Measurements from ENCODE around the gene ENTPD3.
"Not testable (repeated sequence)": the region's sequence is repeated elsewhere in the genome, so short reads cannot be mapped to it uniquely, and the experiment has no call there.

Gene ENTPD3

DNA sequence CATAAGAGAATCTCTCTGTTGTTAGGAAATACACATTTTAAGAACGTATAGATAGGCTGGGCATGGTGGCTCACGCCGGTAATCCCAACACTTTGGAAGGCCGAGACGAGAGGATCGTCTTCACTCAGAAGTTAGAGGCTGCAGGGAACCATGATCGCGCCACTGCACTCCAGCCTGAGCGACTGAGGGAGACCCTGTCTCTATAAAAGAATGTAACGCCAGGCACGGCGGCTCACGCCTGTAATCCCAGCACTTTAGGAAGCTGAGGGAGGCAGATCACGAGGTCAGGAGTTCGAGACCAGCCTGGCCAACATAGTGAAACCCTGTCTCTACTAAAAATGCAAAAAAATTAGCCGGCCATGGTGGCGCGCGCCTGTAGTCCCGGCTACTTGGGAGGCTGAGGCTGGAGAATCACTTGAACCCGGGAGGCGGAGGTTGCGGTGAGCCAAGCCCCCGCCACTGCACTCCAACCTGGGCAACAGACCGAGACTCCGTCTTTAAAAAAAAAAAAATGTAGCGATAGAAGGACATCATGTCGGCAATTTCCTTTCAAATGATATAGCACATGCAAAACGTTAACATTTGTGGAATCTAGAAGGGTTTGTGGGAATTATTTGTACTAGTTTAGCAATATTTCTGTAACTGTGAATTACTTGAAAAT lies 69.4 kb downstream of the ENTPD3 start:
- Histone ChIP-seq H3K36me3 (peaks cover 42% of the 10 kb centered on the region), H3K27ac (peak overlapping the region; percentile 95)
- DNase-seq = no peak

GRCh38 chr3:40456940-40457823 lies 70.2 kb downstream of the ENTPD3 start, which contains the start of gene RPL14:
TSS of gene RPL14 (plus strand) at chr3:40457339. CDS start at chr3:40457472, 133 bp downstream.
- peak within 1 kb of the TSS; percentile 95 for H3K27ac ChIP-seq
- no peaks in the 10 kb centered on the region for H3K9me3 ChIP-seq (ENCODE audit: severe bottlenecking)
- H3K4me3 ChIP-seq (ENCODE audit: low read depth, low read length) = peak within 1 kb of the TSS; percentile 99
- no peak for TF ChIP-seq CTCF (IDR thresholded peaks at IDR 0.05; ENCODE audit: low read depth, low read length)
- no peaks in the 10 kb centered on the region for H3K27me3 ChIP-seq (ENCODE audit: insufficient read depth, low read depth, severe bottlenecking)
- peaks cover 49% of the 10 kb centered on the region for H3K36me3 ChIP-seq
- peak; percentile 94 for DNase-seq

More for the DNA sequence above, 69.4 kb downstream of the ENTPD3 start:
- Histone ChIP-seq H3K27me3 (ENCODE audit: insufficient read depth, low read depth, severe bottlenecking) (no peaks in the 10 kb centered on the region), H3K4me3 (ENCODE audit: low read depth, low read length) (peak overlapping the region; percentile 99), H3K9me3 (ENCODE audit: severe bottlenecking) (no peaks in the 10 kb centered on the region)
- TF ChIP-seq CTCF (IDR thresholded peaks at IDR 0.05; ENCODE audit: low read depth, low read length) = no peak

DNA sequence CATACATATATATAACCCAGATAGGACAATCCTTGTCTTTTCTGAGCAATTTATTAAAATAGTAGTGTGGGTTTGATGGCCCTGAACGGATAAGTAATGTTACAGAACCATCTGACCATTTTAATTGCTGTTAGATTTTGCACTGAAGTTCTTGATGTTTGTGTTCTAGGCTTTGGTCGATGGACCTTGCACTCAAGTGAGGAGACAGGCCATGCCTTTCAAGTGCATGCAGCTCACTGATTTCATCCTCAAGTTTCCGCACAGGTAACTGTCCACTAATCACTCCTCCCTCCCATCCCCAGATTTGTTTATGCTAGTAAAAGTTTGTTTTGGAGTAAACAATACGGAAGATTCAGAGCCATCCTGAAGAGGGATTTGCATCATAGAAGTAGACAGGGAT lies 71.5 kb downstream of the ENTPD3 start:
- Histone ChIP-seq H3K36me3 (peaks cover 60% of the 10 kb centered on the region), H3K27ac (no peak overlapping the region; the same call in 1 of the 2 replicates), H3K4me3 (ENCODE audit: low read depth, low read length) (peak overlapping the region; percentile 99), H3K27me3 (ENCODE audit: insufficient read depth, low read depth, severe bottlenecking) (no peaks in the 10 kb centered on the region), H3K9me3 (ENCODE audit: severe bottlenecking) (no peaks in the 10 kb centered on the region)
- no peak for DNase-seq
- TF ChIP-seq CTCF (IDR thresholded peaks at IDR 0.05; ENCODE audit: low read depth, low read length) = no peak

GRCh38 chr3:40460481-40460880 lies 73.5 kb downstream of the ENTPD3 start:
- H3K9me3 ChIP-seq (ENCODE audit: severe bottlenecking); H3K27me3 ChIP-seq (ENCODE audit: insufficient read depth, low read depth, severe bottlenecking); H3K27ac ChIP-seq; DNase-seq; H3K4me3 ChIP-seq (ENCODE audit: low read depth, low read length): not testable (repeated sequence)
- H3K36me3 ChIP-seq = peaks cover 79% of the 10 kb centered on the region

DNA sequence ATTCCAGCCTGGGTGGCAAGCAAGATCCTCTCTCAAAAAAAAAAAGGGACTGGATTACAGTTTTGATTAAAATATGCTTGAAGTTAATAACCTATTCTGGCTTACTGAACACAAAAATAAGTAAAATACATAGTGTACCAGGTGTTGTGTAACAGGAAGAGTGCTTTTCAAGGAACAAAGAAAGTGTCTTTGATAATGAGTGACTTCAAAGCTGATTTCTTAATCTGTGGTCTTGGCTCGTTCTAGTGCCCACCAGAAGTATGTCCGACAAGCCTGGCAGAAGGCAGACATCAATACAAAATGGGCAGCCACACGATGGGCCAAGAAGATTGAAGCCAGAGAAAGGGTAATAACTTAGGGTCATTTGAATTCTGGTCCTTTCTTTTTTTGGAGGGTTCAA lies 74.2 kb downstream of the ENTPD3 start:
- no peak for TF ChIP-seq CTCF (IDR thresholded peaks at IDR 0.05; ENCODE audit: low read depth, low read length)
- H3K27ac ChIP-seq = no peak overlapping the region
- DNase-seq = no peak
- no peaks in the 10 kb centered on the region for H3K27me3 ChIP-seq (ENCODE audit: insufficient read depth, low read depth, severe bottlenecking)
- no peak overlapping the region for H3K4me3 ChIP-seq (ENCODE audit: low read depth, low read length)
- no peaks in the 10 kb centered on the region for H3K9me3 ChIP-seq (ENCODE audit: severe bottlenecking)
- peaks cover 86% of the 10 kb centered on the region for H3K36me3 ChIP-seq

DNA sequence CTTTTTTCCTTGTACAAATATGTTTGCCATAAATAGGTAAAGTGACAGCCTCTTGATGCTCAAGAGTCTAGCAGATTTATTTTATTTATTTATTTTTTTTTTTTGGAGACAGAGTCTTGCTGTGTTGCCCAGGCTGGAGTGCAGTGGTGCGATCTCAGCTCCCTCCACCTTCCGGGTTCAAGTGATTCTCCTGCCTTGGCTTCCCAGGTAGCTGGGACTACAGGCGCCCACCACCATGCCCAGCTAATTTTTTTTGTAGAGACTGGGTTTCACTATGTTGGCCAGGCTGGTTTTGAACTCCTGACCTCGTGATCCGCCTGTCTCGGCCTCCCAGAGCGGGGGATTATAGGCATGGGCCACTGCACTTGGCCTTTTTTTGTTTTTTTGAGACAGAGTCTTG lies 75.9 kb downstream of the ENTPD3 start:
- peaks cover 91% of the 10 kb centered on the region for H3K36me3 ChIP-seq
- not testable (repeated sequence) for DNase-seq; H3K4me3 ChIP-seq (ENCODE audit: low read depth, low read length); H3K27me3 ChIP-seq (ENCODE audit: insufficient read depth, low read depth, severe bottlenecking); H3K27ac ChIP-seq; H3K9me3 ChIP-seq (ENCODE audit: severe bottlenecking)

Measured in WERI-Rb-1 (cell line).